ENCODE results near the gene CRNN.

Gene CRNN

DNA sequence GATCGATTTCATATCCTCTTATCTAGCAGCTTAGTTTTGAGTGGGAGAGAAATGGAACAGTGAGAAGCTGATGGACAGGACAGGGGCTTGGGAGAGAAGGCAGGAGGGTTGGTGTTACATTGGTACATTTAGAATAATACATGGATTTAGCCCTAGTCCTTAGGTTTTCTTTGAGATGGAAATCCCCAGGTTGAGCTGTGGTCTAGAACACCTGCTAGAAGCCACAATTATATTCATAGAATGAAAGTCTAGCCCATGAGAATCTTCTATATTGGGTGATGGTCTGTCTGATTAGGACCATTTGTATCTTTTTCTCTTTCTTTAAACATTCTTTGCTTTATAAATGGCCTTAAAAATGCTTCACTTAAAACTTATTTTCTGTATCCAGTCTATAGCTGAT lies 19.9 kb downstream of the CRNN start:
- Histone ChIP-seq H3K4me3 (ENCODE audit: low read depth in 1 of 2, low read length in 2 of 2) (no peak overlapping the region), H3K4me1 (ENCODE audit: control insufficient read depth in 1 of 2, insufficient read depth in 2 of 2, low read length in 2 of 2) (no peaks in the 10 kb centered on the region), H3K9me3 (ENCODE audit: control insufficient read depth in 1 of 2, low read length in 2 of 2) (no peaks in the 10 kb centered on the region), H3K36me3 (ENCODE audit: control insufficient read depth in 1 of 2, insufficient read depth in 2 of 2, low read length in 2 of 2) (no peaks in the 10 kb centered on the region), H3K27me3 (ENCODE audit: control insufficient read depth in 1 of 2, insufficient read depth in 2 of 2, low read length in 2 of 2) (no peaks in the 10 kb centered on the region), H3K27ac (ENCODE audit: low read depth, low read length) (no peak overlapping the region), H3K9ac (ENCODE audit: low read depth in 1 of 2, low read length in 2 of 2) (no peak overlapping the region)

DNA sequence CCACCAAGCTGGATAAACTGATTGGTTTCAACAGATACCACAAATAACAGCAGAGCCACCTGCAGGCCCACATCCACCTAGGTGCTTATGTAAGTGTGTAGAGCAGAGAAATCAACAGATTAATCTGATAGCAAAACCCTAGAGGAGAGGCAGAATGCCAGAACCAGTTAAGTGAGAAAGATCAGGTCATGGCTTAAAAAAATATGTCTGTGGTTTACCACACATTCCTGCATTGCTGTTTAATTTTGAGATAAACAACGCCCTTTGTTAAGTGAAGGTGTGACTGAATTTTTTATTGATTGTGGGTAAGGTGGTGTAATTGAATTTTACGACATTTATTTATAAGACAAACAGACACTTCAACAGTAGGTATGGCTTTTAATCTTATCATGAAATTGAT lies 21.2 kb downstream of the CRNN start:
- Histone ChIP-seq H3K4me3 (ENCODE audit: low read depth in 1 of 2, low read length in 2 of 2) (no peak overlapping the region), H3K9ac (ENCODE audit: low read depth in 1 of 2, low read length in 2 of 2) (no peak overlapping the region), H3K27me3 (ENCODE audit: control insufficient read depth in 1 of 2, insufficient read depth in 2 of 2, low read length in 2 of 2) (no peaks in the 10 kb centered on the region)

DNA sequence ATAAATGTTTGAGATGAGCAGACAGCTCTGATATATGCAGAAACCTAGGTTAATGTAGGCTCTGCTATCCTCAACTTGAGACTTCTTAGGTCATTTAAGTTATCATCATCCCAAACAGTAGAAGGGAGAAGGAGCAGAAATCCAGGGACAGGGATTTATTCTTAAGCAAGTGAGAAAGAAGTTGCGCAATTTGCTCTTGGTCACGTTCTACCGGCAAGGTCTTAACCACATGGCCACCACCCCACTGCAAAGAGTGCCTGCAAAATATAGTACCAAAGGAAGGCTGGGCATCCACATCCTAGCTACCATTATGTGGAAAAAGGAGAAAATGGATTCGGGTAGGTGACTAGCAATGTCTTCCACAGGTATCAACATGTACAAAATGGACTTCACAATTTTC lies 25.2 kb downstream of the CRNN start:
- no peak overlapping the region for H3K27ac ChIP-seq (ENCODE audit: low read depth, low read length)

More for the DNA sequence above, 21.2 kb downstream of the CRNN start:
- Histone ChIP-seq H3K36me3 (ENCODE audit: control insufficient read depth in 1 of 2, insufficient read depth in 2 of 2, low read length in 2 of 2) (no peaks in the 10 kb centered on the region), H3K4me1 (ENCODE audit: control insufficient read depth in 1 of 2, insufficient read depth in 2 of 2, low read length in 2 of 2) (no peaks in the 10 kb centered on the region), H3K27ac (ENCODE audit: low read depth, low read length) (no peak overlapping the region), H3K9me3 (ENCODE audit: control insufficient read depth in 1 of 2, low read length in 2 of 2) (no peaks in the 10 kb centered on the region)

DNA sequence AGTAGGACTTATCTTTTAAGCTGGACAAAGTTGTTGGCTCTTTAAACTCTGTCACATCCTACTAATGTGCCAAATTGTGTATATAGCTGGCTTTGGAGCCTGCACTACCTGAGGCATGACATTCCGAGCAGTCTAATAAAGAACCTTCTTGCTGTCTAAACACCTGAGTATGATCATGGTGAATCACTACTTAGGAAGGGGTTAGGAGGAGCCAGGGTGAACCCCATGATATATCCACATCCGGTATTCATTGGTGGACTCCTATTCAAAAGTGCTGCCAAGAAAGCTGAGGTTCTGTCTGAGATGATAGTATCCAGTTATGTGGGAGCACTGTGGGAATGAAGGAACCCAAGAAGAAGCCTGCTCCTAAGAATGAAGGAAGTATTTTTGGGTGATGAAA lies 27.1 kb downstream of the CRNN start:
- no peak overlapping the region for H3K27ac ChIP-seq (ENCODE audit: low read depth, low read length)
- no peak overlapping the region for H3K9ac ChIP-seq (ENCODE audit: low read depth in 1 of 2, low read length in 2 of 2)
- H3K4me3 ChIP-seq (ENCODE audit: low read depth in 1 of 2, low read length in 2 of 2) = no peak overlapping the region
- H3K4me1 ChIP-seq (ENCODE audit: control insufficient read depth in 1 of 2, insufficient read depth in 2 of 2, low read length in 2 of 2) = no peaks in the 10 kb centered on the region
- no peaks in the 10 kb centered on the region for H3K9me3 ChIP-seq (ENCODE audit: control insufficient read depth in 1 of 2, low read length in 2 of 2)
- peaks cover 0 to 5% of the 10 kb centered on the region in 2 donors for H3K27me3 ChIP-seq (ENCODE audit: control insufficient read depth in 1 of 2, insufficient read depth in 2 of 2, low read length in 2 of 2)
- H3K36me3 ChIP-seq (ENCODE audit: control insufficient read depth in 1 of 2, insufficient read depth in 2 of 2, low read length in 2 of 2) = no peaks in the 10 kb centered on the region

More for the DNA sequence above, 25.2 kb downstream of the CRNN start:
- Histone ChIP-seq H3K9me3 (ENCODE audit: control insufficient read depth in 1 of 2, low read length in 2 of 2) (no peaks in the 10 kb centered on the region), H3K36me3 (ENCODE audit: control insufficient read depth in 1 of 2, insufficient read depth in 2 of 2, low read length in 2 of 2) (no peaks in the 10 kb centered on the region), H3K9ac (ENCODE audit: low read depth in 1 of 2, low read length in 2 of 2) (no peak overlapping the region), H3K4me3 (ENCODE audit: low read depth in 1 of 2, low read length in 2 of 2) (no peak overlapping the region), H3K27me3 (ENCODE audit: control insufficient read depth in 1 of 2, insufficient read depth in 2 of 2, low read length in 2 of 2) (peaks cover 0 to 5% of the 10 kb centered on the region in 2 donors), H3K4me1 (ENCODE audit: control insufficient read depth in 1 of 2, insufficient read depth in 2 of 2, low read length in 2 of 2) (no peaks in the 10 kb centered on the region)

DNA sequence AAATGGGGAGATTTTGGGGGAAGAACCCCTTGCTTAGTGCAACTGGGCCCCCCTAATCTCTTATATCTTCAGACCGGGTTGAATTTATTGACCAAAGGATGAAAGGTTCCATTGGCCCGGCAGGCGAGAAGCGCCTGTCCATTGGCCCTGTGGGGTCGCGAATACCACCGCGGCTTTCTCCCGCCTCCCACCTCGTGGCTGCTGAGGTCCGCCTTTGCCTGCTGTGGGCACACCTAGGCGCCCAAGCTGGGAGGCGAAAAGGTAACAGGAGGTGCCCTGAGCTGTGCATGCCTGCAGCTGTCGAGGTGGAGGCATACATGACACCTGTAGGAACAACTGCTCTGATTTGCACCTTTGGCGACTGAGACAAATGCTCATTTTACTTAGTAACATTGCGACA lies 33.1 kb downstream of the CRNN start:
- H3K4me1 ChIP-seq (ENCODE audit: control insufficient read depth in 1 of 2, insufficient read depth in 2 of 2, low read length in 2 of 2) = no peaks in the 10 kb centered on the region
- no peak overlapping the region for H3K9ac ChIP-seq (ENCODE audit: low read depth in 1 of 2, low read length in 2 of 2)
- H3K36me3 ChIP-seq (ENCODE audit: control insufficient read depth in 1 of 2, insufficient read depth in 2 of 2, low read length in 2 of 2) = no peaks in the 10 kb centered on the region
- H3K27me3 ChIP-seq (ENCODE audit: control insufficient read depth in 1 of 2, insufficient read depth in 2 of 2, low read length in 2 of 2) = no peaks in the 10 kb centered on the region
- no peaks in the 10 kb centered on the region for H3K9me3 ChIP-seq (ENCODE audit: control insufficient read depth in 1 of 2, low read length in 2 of 2)
- no peak overlapping the region for H3K4me3 ChIP-seq (ENCODE audit: low read depth in 1 of 2, low read length in 2 of 2)
- H3K27ac ChIP-seq (ENCODE audit: low read depth, low read length) = no peak overlapping the region

DNA sequence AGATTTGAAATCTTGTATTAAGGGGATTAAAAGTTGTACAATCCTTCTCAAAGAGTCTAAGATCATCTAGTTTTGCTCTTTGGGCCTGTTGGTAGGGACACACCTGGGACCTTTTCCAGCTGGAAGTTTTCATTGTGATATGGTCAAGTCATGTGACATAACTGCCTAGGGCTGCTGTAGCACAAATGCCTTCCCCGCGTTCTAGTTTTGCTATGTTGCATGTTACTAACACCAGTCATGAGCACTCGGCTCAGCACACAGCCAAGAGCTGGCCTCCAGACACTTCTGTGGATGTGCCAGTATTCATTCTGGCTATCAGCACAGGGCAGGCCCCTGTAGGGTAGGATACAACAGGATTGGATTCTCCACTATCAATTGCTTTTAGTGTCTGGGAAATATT lies 39.6 kb downstream of the CRNN start:
- H3K9me3 ChIP-seq (ENCODE audit: control insufficient read depth in 1 of 2, low read length in 2 of 2) = no peaks in the 10 kb centered on the region
- H3K36me3 ChIP-seq (ENCODE audit: control insufficient read depth in 1 of 2, insufficient read depth in 2 of 2, low read length in 2 of 2) = no peaks in the 10 kb centered on the region
- H3K4me3 ChIP-seq (ENCODE audit: low read depth in 1 of 2, low read length in 2 of 2) = no peak overlapping the region
- no peak overlapping the region for H3K9ac ChIP-seq (ENCODE audit: low read depth in 1 of 2, low read length in 2 of 2)
- no peaks in the 10 kb centered on the region for H3K27me3 ChIP-seq (ENCODE audit: control insufficient read depth in 1 of 2, insufficient read depth in 2 of 2, low read length in 2 of 2)
- no peaks in the 10 kb centered on the region for H3K4me1 ChIP-seq (ENCODE audit: control insufficient read depth in 1 of 2, insufficient read depth in 2 of 2, low read length in 2 of 2)
- H3K27ac ChIP-seq (ENCODE audit: low read depth, low read length) = no peak overlapping the region

DNA sequence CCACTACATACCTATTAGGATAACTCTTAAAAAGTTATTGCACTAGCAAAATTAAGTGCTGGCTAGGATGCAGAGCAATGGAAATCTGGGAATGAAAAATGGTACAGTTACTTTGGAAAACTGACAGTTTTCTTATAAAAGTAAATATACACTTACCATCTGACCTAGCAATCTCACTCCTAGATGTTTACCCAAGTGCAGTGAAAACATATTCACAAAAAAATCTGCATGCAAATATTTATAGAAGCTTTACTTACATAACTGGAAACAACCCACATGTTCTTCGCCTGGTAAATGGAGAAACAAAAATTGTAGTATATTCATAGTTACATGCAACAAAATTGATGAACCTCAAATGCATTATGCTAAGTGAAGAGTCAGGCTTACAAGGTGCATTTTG lies 41.4 kb downstream of the CRNN start:
- Histone ChIP-seq H3K9ac (ENCODE audit: low read depth in 1 of 2, low read length in 2 of 2) (no peak overlapping the region), H3K36me3 (ENCODE audit: control insufficient read depth in 1 of 2, insufficient read depth in 2 of 2, low read length in 2 of 2) (no peaks in the 10 kb centered on the region), H3K9me3 (ENCODE audit: control insufficient read depth in 1 of 2, low read length in 2 of 2) (no peaks in the 10 kb centered on the region), H3K27me3 (ENCODE audit: control insufficient read depth in 1 of 2, insufficient read depth in 2 of 2, low read length in 2 of 2) (no peaks in the 10 kb centered on the region), H3K4me1 (ENCODE audit: control insufficient read depth in 1 of 2, insufficient read depth in 2 of 2, low read length in 2 of 2) (no peaks in the 10 kb centered on the region), H3K4me3 (ENCODE audit: low read depth in 1 of 2, low read length in 2 of 2) (no peak overlapping the region), H3K27ac (ENCODE audit: low read depth, low read length) (no peak overlapping the region)

DNA sequence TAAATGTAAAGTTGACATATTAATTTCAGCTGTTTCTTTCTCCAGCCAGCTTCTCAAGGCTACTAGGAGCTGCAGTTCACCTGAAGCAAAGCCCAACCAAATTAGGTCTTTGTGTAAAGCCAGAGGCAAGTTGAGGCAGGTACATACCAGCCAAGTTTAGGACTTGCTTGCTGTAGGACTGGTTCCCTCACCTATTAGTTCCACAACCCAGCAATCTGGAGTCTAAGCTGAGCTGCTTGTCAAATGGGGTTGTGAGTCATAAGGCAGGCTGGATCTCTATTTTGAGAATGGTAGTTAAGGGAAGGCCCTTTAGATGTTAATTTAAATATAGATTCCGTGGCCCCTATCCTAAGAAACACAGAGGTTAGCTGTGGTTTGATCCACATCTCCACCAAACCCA lies 46.6 kb downstream of the CRNN start:
- no peaks in the 10 kb centered on the region for H3K9me3 ChIP-seq (ENCODE audit: control insufficient read depth in 1 of 2, low read length in 2 of 2)
- no peaks in the 10 kb centered on the region for H3K36me3 ChIP-seq (ENCODE audit: control insufficient read depth in 1 of 2, insufficient read depth in 2 of 2, low read length in 2 of 2)
- no peaks in the 10 kb centered on the region for H3K4me1 ChIP-seq (ENCODE audit: control insufficient read depth in 1 of 2, insufficient read depth in 2 of 2, low read length in 2 of 2)
- no peaks in the 10 kb centered on the region for H3K27me3 ChIP-seq (ENCODE audit: control insufficient read depth in 1 of 2, insufficient read depth in 2 of 2, low read length in 2 of 2)
- no peak overlapping the region for H3K27ac ChIP-seq (ENCODE audit: low read depth, low read length)
- H3K9ac ChIP-seq (ENCODE audit: low read depth in 1 of 2, low read length in 2 of 2) = no peak overlapping the region
- H3K4me3 ChIP-seq (ENCODE audit: low read depth in 1 of 2, low read length in 2 of 2) = no peak overlapping the region

DNA sequence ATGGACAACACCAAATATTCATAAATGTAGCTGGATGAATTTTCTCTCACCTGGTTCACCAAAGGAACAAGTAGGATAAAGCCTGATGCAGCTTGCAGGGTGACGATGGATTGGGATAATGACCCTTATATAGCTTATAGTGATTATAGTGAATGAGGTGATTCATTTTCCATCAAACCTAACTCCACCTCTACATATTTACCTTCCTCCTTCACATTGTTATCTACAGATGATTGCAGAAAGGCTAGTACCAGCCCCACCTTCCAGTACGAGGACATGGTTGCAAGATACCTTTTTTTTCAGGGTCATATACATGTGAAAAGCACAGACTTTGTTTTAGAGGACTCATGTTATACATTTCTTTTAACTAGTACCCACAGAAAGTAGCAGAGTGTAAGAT lies 54.2 kb downstream of the CRNN start, which contains the start of gene FLG2:
TSS of gene FLG2 (minus strand) at position 101 of the 400 bp plus-strand sequence. CDS start 1,122 bp downstream, outside the sequence.
- Histone ChIP-seq H3K4me1 (ENCODE audit: control insufficient read depth in 1 of 2, insufficient read depth in 2 of 2, low read length in 2 of 2) (no peaks in the 10 kb centered on the region), H3K27ac (ENCODE audit: low read depth, low read length) (no peak within 1 kb of the TSS), H3K27me3 (ENCODE audit: control insufficient read depth in 1 of 2, insufficient read depth in 2 of 2, low read length in 2 of 2) (no peaks in the 10 kb centered on the region), H3K36me3 (ENCODE audit: control insufficient read depth in 1 of 2, insufficient read depth in 2 of 2, low read length in 2 of 2) (no peaks in the 10 kb centered on the region), H3K9me3 (ENCODE audit: control insufficient read depth in 1 of 2, low read length in 2 of 2) (no peaks in the 10 kb centered on the region), H3K4me3 (ENCODE audit: low read depth in 1 of 2, low read length in 2 of 2) (no peak within 1 kb of the TSS), H3K9ac (ENCODE audit: low read depth in 1 of 2, low read length in 2 of 2) (no peak within 1 kb of the TSS)

Measured in duodenal mucosa (tissue), 2 donors.